B cell (primary cell): ENCODE data around the gene RNASE12. TPM values are rescaled to one million over a fixed set of nuclear protein-coding genes. Genes with fewer than 3 reads are reported as not detected.

ENCODE experiments used
- ATAC-seq: fragments of 200-7000 bp; cut with Tn5 transposase; one replicate; pipeline ENCODE4 v1.10.0; 2021; ENCODE audit warnings: low read depth, mild to moderate bottlenecking, moderate number of reproducible peaks, moderate library complexity
- CTCF ChIA-PET: fragments of 350-600 bp; sonication (Branson Sonifier 250); formaldehyde crosslinking; loops from one replicate; lab custom pipeline; 2021; ENCODE audit warnings: antibody characterized with exemption, inconsistent platforms; lab: Charles Lee
- POLR2A ChIA-PET: fragments of 350-600 bp; sonication (Branson Sonifier 250); formaldehyde crosslinking; loops from one replicate; lab custom pipeline; 2021; ENCODE audit warnings: antibody characterized with exemption; lab: Charles Lee
- DNase-seq: peaks from one replicate; pipeline ENCODE4 v3.0.0; 2013
- H2AFZ ChIP-seq: 2 replicates; pipeline ENCODE4 v1.6.1; 2012; ENCODE audit warnings: mild to moderate bottlenecking, low read depth, low read length; ENCODE audit not compliant: insufficient read depth, poor library complexity, severe bottlenecking
- H3K27ac ChIP-seq, 2 donors: 1 replicate in 1 of 2; 2 replicates in 1 of 2; pipeline ENCODE4 v1.5.1; 2012 to 2013; ENCODE audit warnings: low read length in 2 of 2, mild to moderate bottlenecking in 2 of 2, moderate library complexity in 1 of 2
- H3K27me3 ChIP-seq, 4 experiments: fragments of 200-600 bp in 1 of 4; sonication (generic) in 1 of 4; replicated peaks in 1 of 4; 1 replicate in 2 of 4; 2 replicates in 2 of 4; pipeline versions ENCODE4 v1.6.1 to v1.7.0; 2013 to 2016; ENCODE audit warnings: low read length in 3 of 4, mild to moderate bottlenecking in 2 of 4, mixed read lengths in 1 of 4, moderate library complexity in 1 of 4; ENCODE audit not compliant: insufficient read depth in 4 of 4, control insufficient read depth in 3 of 4; ENCODE audit errors: control extremely low read depth in 1 of 4
- H3K36me3 ChIP-seq, 2 experiments: replicated peaks in 1 of 2; 1 replicate in 1 of 2; 2 replicates in 1 of 2; pipeline versions ENCODE4 v1.6.1 to v1.7.1; 2013; ENCODE audit warnings: low read length in 1 of 2; ENCODE audit not compliant: insufficient read depth in 2 of 2, control insufficient read depth in 1 of 2; ENCODE audit errors: control extremely low read depth in 1 of 2, extremely low read depth in 1 of 2
- H3K4me1 ChIP-seq, 2 donors: fragments of 200-600 bp in 1 of 2; sonication (generic) in 1 of 2; 1 replicate in 1 of 2; 2 replicates in 1 of 2; pipeline versions ENCODE4 v1.5.1 to v1.6.1; 2013 to 2017; ENCODE audit warnings: low read length in 2 of 2; ENCODE audit not compliant: control insufficient read depth in 2 of 2, insufficient read depth in 2 of 2
- H3K4me2 ChIP-seq: replicated peaks from 2 replicates; pipeline ENCODE3; 2012; ENCODE audit warnings: mild to moderate bottlenecking, low read depth, low read length; ENCODE audit not compliant: poor library complexity, severe bottlenecking
- H3K4me3 ChIP-seq, 5 experiments: fragments of 200-600 bp in 1 of 5; sonication (generic) in 1 of 5; 1 replicate in 3 of 5; 2 replicates in 2 of 5; pipeline versions ENCODE4 v1.5.1 to v1.7.0; 2011 to 2016; ENCODE audit warnings: low read length in 4 of 5, mild to moderate bottlenecking in 4 of 5, low read depth in 2 of 5, control low read depth in 1 of 5, moderate library complexity in 1 of 5; ENCODE audit not compliant: insufficient read depth in 1 of 5; ENCODE audit errors: control extremely low read depth in 1 of 5, extremely low read depth in 1 of 5
- H3K79me2 ChIP-seq: fragments of 200-600 bp; sonication (generic); one replicate; pipeline ENCODE4 v1.6.0; 2016; ENCODE audit warnings: low read length; ENCODE audit not compliant: control insufficient read depth, insufficient read depth
- H3K9ac ChIP-seq: fragments of 200-600 bp; sonication (generic); 2 replicates; pipeline ENCODE4 v1.6.1; 2017; ENCODE audit warnings: mild to moderate bottlenecking, low read length, moderate library complexity
- H3K9me3 ChIP-seq, 3 donors: one replicate each; pipeline versions ENCODE4 v1.6.1 to v1.7.1; 2013; ENCODE audit warnings: low read length in 2 of 3; ENCODE audit not compliant: control insufficient read depth in 2 of 3, insufficient read depth in 1 of 3; ENCODE audit errors: control extremely low read depth in 1 of 3
- H4K20me1 ChIP-seq: 2 replicates; pipeline ENCODE4 v1.6.0; 2012; ENCODE audit warnings: mild to moderate bottlenecking, low read length; ENCODE audit not compliant: insufficient read depth, control insufficient read depth, poor library complexity, severe bottlenecking
- H3K27ac Mint-ChIP-seq: one replicate; pipeline ENCODE4 v1.8.0; 2021; ENCODE audit warnings: mixed read lengths
- H3K27me3 Mint-ChIP-seq: one replicate; pipeline ENCODE4 v1.8.0; 2021; ENCODE audit warnings: mixed read lengths
- H3K4me1 Mint-ChIP-seq: one replicate; pipeline ENCODE4 v1.8.0; 2021; ENCODE audit warnings: mixed read lengths
- H3K4me3 Mint-ChIP-seq: one replicate; pipeline ENCODE4 v1.8.0; 2021; ENCODE audit warnings: mixed read lengths
- H3K9me3 Mint-ChIP-seq: one replicate; pipeline ENCODE4 v1.8.0; 2022; ENCODE audit warnings: mixed read lengths; ENCODE audit not compliant: insufficient read depth
- EZH2 ChIP-seq: IDR thresholded peaks from 2 replicates; pipeline ENCODE4 v1.6.1; 2012; ENCODE audit warnings: borderline replicate concordance, low read depth, mild to moderate bottlenecking, moderate library complexity, low read length; ENCODE audit not compliant: insufficient read depth, poor library complexity, severe bottlenecking
- WGBS: methylation state at CpG from one replicate; pipeline ENCODE4 v1.1.5; 2013; ENCODE audit warnings: missing lambda C conversion rate; ENCODE audit not compliant: insufficient coverage; 5-methylcytosine and 5-hydroxymethylcytosine counted together
- intact Hi-C: fragments of 100-400 bp; cut with micrococcal nuclease; formaldehyde crosslinking; loops from one replicate; pipeline ENCODE4 v1.10.0; 2022
- polyA plus RNA-seq: library from polyadenylated mRNA; depleted of rRNA; stranded (reverse); fragments of >200 nt; gene quantifications from 2 replicates; pipeline ENCODE4 v1.2.3, GENCODE V29; 2012
- total RNA-seq, 2 donors: library from RNA; stranded (reverse); fragments of 120-200 nt in 1 of 2; gene quantifications; 1 replicate in 1 of 2; 2 replicates in 1 of 2; pipeline versions ENCODE4 v1.2.3 to v1.2.4, GENCODE V29; 2013 to 2022
- TF ChIP-seq, protein P1 (sequence below): fragments of 200-600 bp; IDR thresholded peaks from one replicate; pipeline ENCODE4 v1.8.0; 2022; ENCODE audit warnings: antibody characterized with exemption, mild to moderate bottlenecking

RNASE12 gene
- total and polyA plus RNA-seq, 2 donors (not counting 1 experiment from before 2014, with no cell fraction given) = not detected

DNA sequence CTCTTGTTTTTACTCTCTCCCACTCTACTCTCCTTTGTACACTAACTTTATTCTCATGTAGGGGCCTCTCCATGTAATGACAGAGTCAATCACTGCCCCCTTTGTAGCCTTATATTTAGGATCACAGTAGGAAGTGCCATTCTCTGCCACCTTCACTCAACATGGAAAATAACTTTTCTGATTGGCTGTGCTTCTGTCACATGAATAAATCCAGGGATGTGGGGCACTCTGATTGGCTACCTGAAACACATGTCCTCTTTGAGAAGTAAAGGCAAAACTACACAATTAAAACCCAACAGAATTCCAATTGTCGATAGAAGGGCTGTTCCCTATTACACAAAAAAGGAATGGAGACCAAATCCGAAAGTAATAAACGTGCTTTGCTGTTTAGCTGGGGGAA, 30.2 kb downstream of the RNASE12 start, which contains the start of gene RNASE9:
Gene RNASE9, minus strand, starts transcription at position 87 of the 400 bp plus-strand sequence.
- intact Hi-C loops = no loop called here
- H3K9ac ChIP-seq = no peak within 1 kb of the TSS
- H2AFZ ChIP-seq = no peak within 1 kb of the TSS
- H3K4me1 ChIP-seq = no peaks in the 10 kb centered on the region
- H3K79me2 ChIP-seq = no peaks in the 10 kb centered on the region
- H3K36me3 ChIP-seq = no peaks in the 10 kb centered on the region
- 80% methylated on average over 1 of the region's 3 CpGs for WGBS
- H3K9me3 Mint-ChIP-seq = no peaks in the 10 kb centered on the region
- H3K4me2 ChIP-seq = no peak within 1 kb of the TSS
- ATAC-seq (no peak), DNase-seq (no peak)
- no peak within 1 kb of the TSS for H3K4me3 Mint-ChIP-seq
- H3K27me3 Mint-ChIP-seq = peaks cover 17% of the 10 kb centered on the region
- H3K4me1 Mint-ChIP-seq = no peaks in the 10 kb centered on the region
- H3K9me3 ChIP-seq = no peaks in the 10 kb centered on the region
- H4K20me1 ChIP-seq = no peaks in the 10 kb centered on the region
- no peaks in the 10 kb centered on the region for H3K27me3 ChIP-seq
- no peak within 1 kb of the TSS for H3K27ac Mint-ChIP-seq
- H3K27ac ChIP-seq = no peak within 1 kb of the TSS
- TF ChIP-seq EZH2 = no peak
- TF ChIP-seq, protein P1, sequence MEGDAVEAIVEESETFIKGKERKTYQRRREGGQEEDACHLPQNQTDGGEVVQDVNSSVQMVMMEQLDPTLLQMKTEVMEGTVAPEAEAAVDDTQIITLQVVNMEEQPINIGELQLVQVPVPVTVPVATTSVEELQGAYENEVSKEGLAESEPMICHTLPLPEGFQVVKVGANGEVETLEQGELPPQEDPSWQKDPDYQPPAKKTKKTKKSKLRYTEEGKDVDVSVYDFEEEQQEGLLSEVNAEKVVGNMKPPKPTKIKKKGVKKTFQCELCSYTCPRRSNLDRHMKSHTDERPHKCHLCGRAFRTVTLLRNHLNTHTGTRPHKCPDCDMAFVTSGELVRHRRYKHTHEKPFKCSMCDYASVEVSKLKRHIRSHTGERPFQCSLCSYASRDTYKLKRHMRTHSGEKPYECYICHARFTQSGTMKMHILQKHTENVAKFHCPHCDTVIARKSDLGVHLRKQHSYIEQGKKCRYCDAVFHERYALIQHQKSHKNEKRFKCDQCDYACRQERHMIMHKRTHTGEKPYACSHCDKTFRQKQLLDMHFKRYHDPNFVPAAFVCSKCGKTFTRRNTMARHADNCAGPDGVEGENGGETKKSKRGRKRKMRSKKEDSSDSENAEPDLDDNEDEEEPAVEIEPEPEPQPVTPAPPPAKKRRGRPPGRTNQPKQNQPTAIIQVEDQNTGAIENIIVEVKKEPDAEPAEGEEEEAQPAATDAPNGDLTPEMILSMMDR = no peak
- no peak within 1 kb of the TSS for H3K4me3 ChIP-seq
- CTCF ChIA-PET = no interaction called here
- POLR2A ChIA-PET = no interaction called here

DNA sequence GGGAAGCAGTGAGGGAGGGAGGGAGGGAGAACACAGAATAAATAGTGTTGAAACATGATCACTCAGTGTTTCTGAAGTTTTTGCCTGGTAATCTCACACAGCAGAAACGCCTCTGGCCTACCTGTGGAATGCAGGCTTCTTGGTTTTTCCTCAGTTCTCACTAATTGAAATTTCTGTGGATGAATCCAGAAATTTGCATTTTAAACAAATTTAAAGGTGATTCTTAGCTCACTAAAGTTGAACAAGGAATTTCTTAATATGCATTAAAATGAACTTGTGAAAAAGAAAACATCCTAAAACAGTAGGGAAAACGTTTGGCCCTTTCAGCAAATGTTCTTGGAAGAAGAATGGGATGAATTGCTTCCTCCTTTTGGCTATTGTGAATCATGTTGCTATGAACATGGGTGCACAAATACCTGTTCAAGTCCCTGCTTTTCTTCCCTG, 31.7 kb downstream of the RNASE12 start:
- H4K20me1 ChIP-seq = no peaks in the 10 kb centered on the region
- no peak overlapping the region for H2AFZ ChIP-seq
- CTCF ChIA-PET = no interaction called here
- no peaks in the 10 kb centered on the region for H3K4me1 ChIP-seq
- TF ChIP-seq, protein P1 = no peak
- TF ChIP-seq EZH2 = no peak
- intact Hi-C loops = no loop called here
- no peaks in the 10 kb centered on the region for H3K4me1 Mint-ChIP-seq
- H3K4me3 ChIP-seq = no peak overlapping the region
- no peaks in the 10 kb centered on the region for H3K9me3 Mint-ChIP-seq
- H3K79me2 ChIP-seq = no peaks in the 10 kb centered on the region
- DNase-seq = no peak
- H3K27ac ChIP-seq = no peak overlapping the region
- no peaks in the 10 kb centered on the region for H3K9me3 ChIP-seq
- H3K4me3 Mint-ChIP-seq = no peak overlapping the region
- ATAC-seq = no peak
- peaks cover 17% of the 10 kb centered on the region for H3K27me3 Mint-ChIP-seq
- POLR2A ChIA-PET = no interaction called here
- no CpG with 5 or more reads among the region's 2 CpGs for WGBS
- no peak overlapping the region for H3K9ac ChIP-seq
- no peak overlapping the region for H3K4me2 ChIP-seq
- no peaks in the 10 kb centered on the region for H3K27me3 ChIP-seq
- H3K36me3 ChIP-seq = no peaks in the 10 kb centered on the region
- no peak overlapping the region for H3K27ac Mint-ChIP-seq
